NT2/D1 (cell line): ENCODE results near the gene MROH2A.
A peak's percentile ranks its signal among the peaks of the same experiment; 100 is the strongest.

Experiments used
- DNase-seq: peaks from one replicate; pipeline ENCODE4 v3.0.0-alpha.2; 2011; ENCODE audit warnings: low read depth, low spot score
- H3K27me3 ChIP-seq: 2 replicates; pipeline ENCODE4 v1.6.0; 2011; ENCODE audit warnings: mild to moderate bottlenecking; ENCODE audit not compliant: insufficient read length, insufficient read depth
- H3K36me3 ChIP-seq: 2 replicates; pipeline ENCODE4 v1.6.1; 2011; ENCODE audit warnings: mild to moderate bottlenecking, low read length, mixed read lengths; ENCODE audit not compliant: insufficient read depth, insufficient read length
- H3K4me1 ChIP-seq: 2 replicates; pipeline ENCODE4 v1.5.1; 2011; ENCODE audit not compliant: insufficient read depth, insufficient read length
- H3K4me3 ChIP-seq: 2 replicates; pipeline ENCODE4 v1.5.1; 2011; ENCODE audit warnings: low read depth; ENCODE audit not compliant: insufficient read length
- H3K9ac ChIP-seq: 2 replicates; pipeline ENCODE4 v1.6.0; 2011; ENCODE audit warnings: low read depth; ENCODE audit not compliant: insufficient read length
- H3K9me3 ChIP-seq: 2 replicates; pipeline ENCODE4 v1.5.1; 2011; ENCODE audit warnings: mild to moderate bottlenecking, low read length; ENCODE audit not compliant: insufficient read depth
- SUZ12 ChIP-seq: IDR thresholded peaks from 2 replicates; pipeline ENCODE4 v1.6.1; 2011; ENCODE audit not compliant: insufficient read length, insufficient read depth; ENCODE audit errors: extremely low read depth
- YY1 ChIP-seq: IDR thresholded peaks from 2 replicates; pipeline ENCODE4 v1.6.1; 2011; ENCODE audit not compliant: insufficient read length, insufficient read depth
- ZNF274 ChIP-seq: IDR thresholded peaks from 2 replicates; pipeline ENCODE4 v1.6.1; 2011; ENCODE audit warnings: mild to moderate bottlenecking, low read depth, low read length

MROH2A gene

GRCh38 chr2:233829193-233830110 lies 51.3 kb downstream of the MROH2A start:
- Histone ChIP-seq H3K4me3 (no peak overlapping the region), H3K9me3 (no peaks in the 10 kb centered on the region), H3K36me3 (peaks cover 7% of the 10 kb centered on the region), H3K4me1 (no peaks in the 10 kb centered on the region), H3K9ac (no peak overlapping the region), H3K27me3 (no peaks in the 10 kb centered on the region)
- TF ChIP-seq SUZ12 = no peak
- no peak for DNase-seq

- Histone ChIP-seq H3K9me3 (no peaks in the 10 kb centered on the region), H3K9ac (no peak overlapping the region), H3K4me1 (no peaks in the 10 kb centered on the region), H3K36me3 (peaks cover 15% of the 10 kb centered on the region), H3K4me3 (no peak overlapping the region), H3K27me3 (no peaks in the 10 kb centered on the region)
- no peak for DNase-seq
- TF ChIP-seq YY1 (no peak), SUZ12 (no peak), ZNF274 (no peak)
Observed at GRCh38 chr2:233830111-233830802, 52.1 kb downstream of the MROH2A start.

- Histone ChIP-seq H3K9ac (no peak overlapping the region), H3K27me3 (no peaks in the 10 kb centered on the region), H3K9me3 (no peaks in the 10 kb centered on the region), H3K4me1 (no peaks in the 10 kb centered on the region), H3K4me3 (no peak overlapping the region), H3K36me3 (peaks cover 24% of the 10 kb centered on the region)
- no peak for DNase-seq
- TF ChIP-seq ZNF274 (no peak), YY1 (no peak), SUZ12 (no peak)
Observed at GRCh38 chr2:233831011-233831721, 53.0 kb downstream of the MROH2A start.

GRCh38 chr2:233831861-233832260 lies 53.7 kb downstream of the MROH2A start:
- no peak overlapping the region for H3K4me3 ChIP-seq
- no peak overlapping the region for H3K9ac ChIP-seq
- no peaks in the 10 kb centered on the region for H3K27me3 ChIP-seq
- DNase-seq = no peak
- peaks cover 31% of the 10 kb centered on the region for H3K36me3 ChIP-seq
- no peaks in the 10 kb centered on the region for H3K9me3 ChIP-seq
- H3K4me1 ChIP-seq = no peaks in the 10 kb centered on the region
- TF ChIP-seq YY1 = no peak
- no peak for TF ChIP-seq SUZ12
- TF ChIP-seq ZNF274 = no peak

- Histone ChIP-seq H3K4me3 (no peak overlapping the region), H3K4me1 (no peaks in the 10 kb centered on the region), H3K9me3 (no peaks in the 10 kb centered on the region), H3K27me3 (no peaks in the 10 kb centered on the region), H3K9ac (no peak overlapping the region), H3K36me3 (peaks cover 34% of the 10 kb centered on the region)
- DNase-seq = no peak
- TF ChIP-seq YY1 = no peak
- no peak for TF ChIP-seq ZNF274
- no peak for TF ChIP-seq SUZ12
Observed at GRCh38 chr2:233832414-233832813, 54.3 kb downstream of the MROH2A start.

- no peaks in the 10 kb centered on the region for H3K4me1 ChIP-seq
- DNase-seq = peak; percentile 25
- no peak overlapping the region for H3K4me3 ChIP-seq
- H3K9me3 ChIP-seq = no peaks in the 10 kb centered on the region
- no peaks in the 10 kb centered on the region for H3K27me3 ChIP-seq
- H3K36me3 ChIP-seq = peaks cover 38% of the 10 kb centered on the region
- no peak overlapping the region for H3K9ac ChIP-seq
- TF ChIP-seq SUZ12 (no peak), YY1 (no peak), ZNF274 (no peak)
Observed at GRCh38 chr2:233832869-233833311, 54.8 kb downstream of the MROH2A start.

- Histone ChIP-seq H3K9me3 (no peaks in the 10 kb centered on the region), H3K27me3 (no peaks in the 10 kb centered on the region), H3K4me3 (no peak overlapping the region), H3K9ac (no peak overlapping the region), H3K36me3 (peaks cover 43% of the 10 kb centered on the region), H3K4me1 (no peaks in the 10 kb centered on the region)
- no peak for DNase-seq
- TF ChIP-seq ZNF274 = no peak
- TF ChIP-seq SUZ12 = no peak
- TF ChIP-seq YY1 = no peak
Observed at GRCh38 chr2:233833345-233833744, 55.2 kb downstream of the MROH2A start.
